SIG-M5 (cell line): ENCODE measurements around the gene EPHB6.

Source experiments
- DNase-seq: peaks from one replicate; lab custom pipeline; 2025; lab: John Stamatoyannopoulos, UW

Gene EPHB6

GRCh38 chr7:142880876-142881505 is 26.1 kb downstream of the EPHB6 start:
- no peak for DNase-seq

- no peak for DNase-seq
These were observed 26.9 kb downstream of the EPHB6 start for GRCh38 chr7:142881586-142882337.

- DNase-seq, result no peak
These were observed 27.4 kb downstream of the EPHB6 start for GRCh38 chr7:142882338-142882678.

- no peak for DNase-seq
These were observed 28.3 kb downstream of the EPHB6 start for GRCh38 chr7:142883145-142883544.

- DNase-seq, result no peak
These were observed 28.9 kb downstream of the EPHB6 start for GRCh38 chr7:142883571-142884285.

- DNase-seq, result no peak
These were observed 29.4 kb downstream of the EPHB6 start for GRCh38 chr7:142884286-142884640.

GRCh38 chr7:142885311-142886230 is 30.7 kb downstream of the EPHB6 start, which contains the start of gene TRPV6:
Gene TRPV6 (minus strand): TSS chr7:142885745.
- DNase-seq, result no peak

- DNase-seq, result no peak
These were observed 32.0 kb downstream of the EPHB6 start for GRCh38 chr7:142886866-142887265.

GRCh38 chr7:142887282-142888015 is 32.6 kb downstream of the EPHB6 start:
- no peak for DNase-seq

- no peak for DNase-seq
These were observed 34.9 kb downstream of the EPHB6 start for GRCh38 chr7:142889816-142890215.

- no peak for DNase-seq
These were observed 36.1 kb downstream of the EPHB6 start for GRCh38 chr7:142890874-142891485.

GRCh38 chr7:142891490-142892082 is 36.7 kb downstream of the EPHB6 start:
- DNase-seq, result no peak

- DNase-seq, result no peak
These were observed 38.1 kb downstream of the EPHB6 start for GRCh38 chr7:142892951-142893350.

- DNase-seq, result no peak
These were observed 39.5 kb downstream of the EPHB6 start for GRCh38 chr7:142894112-142894984.

GRCh38 chr7:142894985-142895593 is 40.2 kb downstream of the EPHB6 start:
- no peak for DNase-seq

GRCh38 chr7:142896151-142896550 is 41.3 kb downstream of the EPHB6 start:
- DNase-seq, result no peak

GRCh38 chr7:142896741-142897379 is 42.0 kb downstream of the EPHB6 start:
- DNase-seq, result no peak

- no peak for DNase-seq
These were observed 42.8 kb downstream of the EPHB6 start for GRCh38 chr7:142897691-142898090.
